ENCODE data around the gene SRPK3. TPM values are rescaled to one million over a fixed set of nuclear protein-coding genes. Genes with fewer than 3 reads are reported as not detected.

SRPK3 gene
- total RNA-seq, 1 donor from 2014 or later = not detected

GRCh38 chrX:153825042-153825441 is 44.2 kb downstream of the SRPK3 start:
- H3K36me3 Mint-ChIP-seq (ENCODE audit: unreplicated experiment) = no peaks in the 10 kb centered on the region
- DNase-seq (ENCODE audit: extremely low spot score, unreplicated experiment) = no peak
- no peak overlapping the region for H3K4me3 Mint-ChIP-seq (ENCODE audit: unreplicated experiment)
- peaks cover 7% of the 10 kb centered on the region for H3K4me1 Mint-ChIP-seq (ENCODE audit: unreplicated experiment)
- no peak overlapping the region for H3K27ac Mint-ChIP-seq (ENCODE audit: unreplicated experiment)
- H3K9me3 Mint-ChIP-seq (ENCODE audit: unreplicated experiment) = peaks cover 11% of the 10 kb centered on the region
- TF ChIP-seq, protein P1, sequence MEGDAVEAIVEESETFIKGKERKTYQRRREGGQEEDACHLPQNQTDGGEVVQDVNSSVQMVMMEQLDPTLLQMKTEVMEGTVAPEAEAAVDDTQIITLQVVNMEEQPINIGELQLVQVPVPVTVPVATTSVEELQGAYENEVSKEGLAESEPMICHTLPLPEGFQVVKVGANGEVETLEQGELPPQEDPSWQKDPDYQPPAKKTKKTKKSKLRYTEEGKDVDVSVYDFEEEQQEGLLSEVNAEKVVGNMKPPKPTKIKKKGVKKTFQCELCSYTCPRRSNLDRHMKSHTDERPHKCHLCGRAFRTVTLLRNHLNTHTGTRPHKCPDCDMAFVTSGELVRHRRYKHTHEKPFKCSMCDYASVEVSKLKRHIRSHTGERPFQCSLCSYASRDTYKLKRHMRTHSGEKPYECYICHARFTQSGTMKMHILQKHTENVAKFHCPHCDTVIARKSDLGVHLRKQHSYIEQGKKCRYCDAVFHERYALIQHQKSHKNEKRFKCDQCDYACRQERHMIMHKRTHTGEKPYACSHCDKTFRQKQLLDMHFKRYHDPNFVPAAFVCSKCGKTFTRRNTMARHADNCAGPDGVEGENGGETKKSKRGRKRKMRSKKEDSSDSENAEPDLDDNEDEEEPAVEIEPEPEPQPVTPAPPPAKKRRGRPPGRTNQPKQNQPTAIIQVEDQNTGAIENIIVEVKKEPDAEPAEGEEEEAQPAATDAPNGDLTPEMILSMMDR (IDR thresholded peaks at IDR 0.05) = no peak
- no peaks in the 10 kb centered on the region for H3K27me3 Mint-ChIP-seq (ENCODE audit: unreplicated experiment)

GRCh38 chrX:153827016-153827415 is 46.2 kb downstream of the SRPK3 start:
- peaks cover 7% of the 10 kb centered on the region for H3K4me1 Mint-ChIP-seq (ENCODE audit: unreplicated experiment)
- DNase-seq (ENCODE audit: extremely low spot score, unreplicated experiment) = no peak
- no peak overlapping the region for H3K4me3 Mint-ChIP-seq (ENCODE audit: unreplicated experiment)
- peaks cover 11% of the 10 kb centered on the region for H3K9me3 Mint-ChIP-seq (ENCODE audit: unreplicated experiment)
- H3K36me3 Mint-ChIP-seq (ENCODE audit: unreplicated experiment) = no peaks in the 10 kb centered on the region
- TF ChIP-seq, protein P1 (IDR thresholded peaks at IDR 0.05) = no peak
- no peaks in the 10 kb centered on the region for H3K27me3 Mint-ChIP-seq (ENCODE audit: unreplicated experiment)
- no peak overlapping the region for H3K27ac Mint-ChIP-seq (ENCODE audit: unreplicated experiment)

DNA sequence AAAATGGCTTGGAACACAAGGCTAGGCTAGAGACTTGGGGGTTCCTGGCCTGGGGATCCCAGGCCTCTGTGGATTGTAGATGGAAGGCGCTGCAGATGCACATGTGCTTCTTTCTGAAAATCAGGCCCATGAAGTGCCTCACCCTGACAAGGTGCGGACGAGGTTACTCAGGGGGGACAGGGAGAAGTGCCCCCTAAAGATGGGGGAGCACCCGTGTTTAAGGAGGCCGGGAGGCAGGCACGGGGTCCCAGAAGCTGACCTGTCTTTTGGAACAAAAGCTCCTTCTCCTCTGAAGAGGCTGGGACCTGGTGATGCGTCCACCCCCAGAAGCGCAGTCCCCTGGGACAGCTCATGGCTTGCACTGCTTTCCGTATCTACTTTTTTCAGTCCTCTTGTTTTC is 47.1 kb downstream of the SRPK3 start:
- Mint-ChIP-seq H3K9me3 (ENCODE audit: unreplicated experiment) (peaks cover 11% of the 10 kb centered on the region), H3K27ac (ENCODE audit: unreplicated experiment) (peak overlapping the region; percentile 34), H3K4me1 (ENCODE audit: unreplicated experiment) (peaks cover 7% of the 10 kb centered on the region), H3K27me3 (ENCODE audit: unreplicated experiment) (no peaks in the 10 kb centered on the region), H3K4me3 (ENCODE audit: unreplicated experiment) (no peak overlapping the region), H3K36me3 (ENCODE audit: unreplicated experiment) (no peaks in the 10 kb centered on the region)
- DNase-seq (ENCODE audit: extremely low spot score, unreplicated experiment) = no peak
- TF ChIP-seq, protein P1 (IDR thresholded peaks at IDR 0.05) = no peak

- Mint-ChIP-seq H3K9me3 (ENCODE audit: unreplicated experiment) (peaks cover 11% of the 10 kb centered on the region), H3K4me3 (ENCODE audit: unreplicated experiment) (peak overlapping the region; percentile 71), H3K27me3 (ENCODE audit: unreplicated experiment) (no peaks in the 10 kb centered on the region), H3K27ac (ENCODE audit: unreplicated experiment) (peak overlapping the region; percentile 34), H3K36me3 (ENCODE audit: unreplicated experiment) (no peaks in the 10 kb centered on the region), H3K4me1 (ENCODE audit: unreplicated experiment) (peaks cover 7% of the 10 kb centered on the region)
- DNase-seq (ENCODE audit: extremely low spot score, unreplicated experiment) = no peak
- TF ChIP-seq, protein P1 (IDR thresholded peaks at IDR 0.05) = no peak
Observed at GRCh38 chrX:153828308-153828707, 47.5 kb downstream of the SRPK3 start.

DNA sequence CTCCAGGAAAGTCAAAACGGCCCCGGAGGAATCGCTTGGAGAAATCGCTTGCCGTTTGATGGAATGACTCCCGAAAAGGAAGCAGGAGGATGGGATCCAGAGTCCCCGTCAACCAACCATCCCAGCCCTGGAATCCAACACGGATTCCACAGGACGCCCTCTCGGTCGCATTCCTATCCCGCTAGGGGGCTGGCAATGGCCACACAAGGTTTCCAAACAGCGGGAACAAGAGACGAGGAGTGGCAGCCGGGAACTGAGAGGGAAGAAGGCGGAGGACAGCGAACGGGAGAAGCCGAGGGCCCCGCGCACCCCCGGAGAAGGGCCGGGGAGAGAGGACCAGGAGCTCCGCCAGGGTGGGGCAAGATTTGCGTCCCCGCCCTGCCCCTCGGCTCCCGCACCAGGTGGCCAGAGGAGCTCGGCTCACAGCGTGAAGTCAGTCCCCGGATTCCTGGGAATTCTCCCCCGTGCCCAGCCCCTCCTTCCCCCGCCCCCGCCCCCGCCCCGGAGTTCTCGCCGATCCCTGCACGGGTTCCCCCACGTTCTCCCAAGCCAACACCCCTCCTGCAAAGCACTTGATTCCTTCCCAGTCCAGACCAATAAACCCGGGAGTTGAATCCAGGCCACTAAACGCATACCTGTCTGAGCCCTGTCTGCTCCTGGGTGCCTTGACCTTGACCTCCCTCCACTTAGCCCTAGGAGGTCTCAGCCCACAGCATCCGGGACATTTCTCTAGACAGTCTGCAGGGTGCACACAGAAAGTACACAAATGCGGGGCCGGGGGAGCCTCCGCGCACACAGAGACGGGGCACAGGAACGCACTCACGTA is 48.1 kb downstream of the SRPK3 start:
- DNase-seq (ENCODE audit: extremely low spot score, unreplicated experiment) = peak; percentile 84
- peaks cover 11% of the 10 kb centered on the region for H3K9me3 Mint-ChIP-seq (ENCODE audit: unreplicated experiment)
- no peaks in the 10 kb centered on the region for H3K36me3 Mint-ChIP-seq (ENCODE audit: unreplicated experiment)
- TF ChIP-seq, protein P1 (IDR thresholded peaks at IDR 0.05) = no peak
- peak overlapping the region; percentile 71 for H3K4me3 Mint-ChIP-seq (ENCODE audit: unreplicated experiment)
- peaks cover 7% of the 10 kb centered on the region for H3K4me1 Mint-ChIP-seq (ENCODE audit: unreplicated experiment)
- no peaks in the 10 kb centered on the region for H3K27me3 Mint-ChIP-seq (ENCODE audit: unreplicated experiment)
- peak overlapping the region; percentile 59 for H3K27ac Mint-ChIP-seq (ENCODE audit: unreplicated experiment)

Measured in osteocyte (in vitro differentiated cells).